NB4 (cell line): ENCODE measurements around the gene AXIN1.
A peak's percentile ranks its signal among the peaks of the same experiment; 100 is the strongest.

Source experiments
- DNase-seq: peaks from one replicate; pipeline ENCODE4 v3.0.0; 2010; ENCODE audit warnings: low read depth
- H3K4me3 ChIP-seq: one replicate; pipeline ENCODE4 v1.5.1; 2011; ENCODE audit warnings: mild to moderate bottlenecking, low read depth, low read length, moderate library complexity
- CTCF ChIP-seq: IDR thresholded peaks from one replicate; pipeline ENCODE4 v1.5.1; 2012; ENCODE audit warnings: low read depth, low read length
- MAX ChIP-seq: IDR thresholded peaks from 2 replicates; pipeline ENCODE4 v1.6.1; 2011; ENCODE audit warnings: low read depth, low read length
- MYC ChIP-seq: IDR thresholded peaks from 2 replicates; pipeline ENCODE4 v1.6.1; 2011; ENCODE audit warnings: low read depth, low read length
- POLR2A ChIP-seq: IDR thresholded peaks from 2 replicates; pipeline ENCODE4 v1.6.1; 2011; ENCODE audit warnings: mild to moderate bottlenecking; ENCODE audit not compliant: insufficient read length; ENCODE audit errors: extremely low read depth

The AXIN1 gene

GRCh38 chr16:397736-398332 lies 45.3 kb upstream of the AXIN1 start:
- TF ChIP-seq POLR2A (no peak), MYC (no peak), MAX (no peak), CTCF (no peak)
- DNase-seq: no peak
- H3K4me3 ChIP-seq: no peak overlapping the region

- H3K4me3 ChIP-seq: peak within 1 kb of the TSS; percentile 60
- peak; percentile 65 for TF ChIP-seq POLR2A
- TF ChIP-seq MAX: 0 out of 2 replicates have a peak, but pooled peaks have one; percentile 15
- TF ChIP-seq CTCF: no peak
- no peak for TF ChIP-seq MYC
- DNase-seq: peak; percentile 61
Measured at GRCh38 chr16:397135-397661, 44.7 kb upstream of the AXIN1 start, which contains the start of gene NME4. Gene NME4 (plus strand): TSS chr16:397199. CDS start chr16:397223, 24 bp downstream.

- DNase-seq: peak; percentile 58
- H3K4me3 ChIP-seq: peak overlapping the region; percentile 60
- TF ChIP-seq POLR2A: peak; percentile 10
- TF ChIP-seq CTCF: no peak
Measured at GRCh38 chr16:396605-397004, 44.1 kb upstream of the AXIN1 start.

- DNase-seq: no peak
- TF ChIP-seq MAX (no peak), MYC (no peak), POLR2A (no peak), CTCF (no peak)
- peak overlapping the region; percentile 60 for H3K4me3 ChIP-seq
Measured at GRCh38 chr16:396199-396598, 43.7 kb upstream of the AXIN1 start.

GRCh38 chr16:392450-393030 lies 40.0 kb upstream of the AXIN1 start:
- TF ChIP-seq MAX (no peak), CTCF (peak; percentile 4), MYC (no peak)
- peak; percentile 45 for DNase-seq
- H3K4me3 ChIP-seq: no peak overlapping the region

GRCh38 chr16:391885-392335 lies 39.4 kb upstream of the AXIN1 start:
- peak; percentile 76 for DNase-seq
- peak; percentile 86 for TF ChIP-seq CTCF
- TF ChIP-seq POLR2A: no peak

More at GRCh38 chr16:391885-392335, 39.4 kb upstream of the AXIN1 start:
- H3K4me3 ChIP-seq: no peak overlapping the region
